GM23338 (cell line): ENCODE results near the gene TSR3. TPM values are rescaled to one million over a fixed set of nuclear protein-coding genes. Genes with fewer than 3 reads are reported as not detected.

ENCODE experiments used
- ATAC-seq: fragments of 200-7000 bp; cut with Tn5 transposase; 3 replicates; pipeline ENCODE4 v1.9.1; 2020
- DNase-seq: peaks from one replicate; pipeline ENCODE4 v3.0.0-alpha.2; 2015; ENCODE audit warnings: low spot score
- H2AFZ ChIP-seq: fragments of 200-600 bp; sonication (generic); 2 replicates; pipeline ENCODE4 v1.8.0; 2016; ENCODE audit warnings: antibody characterized with exemption, mild to moderate bottlenecking, moderate library complexity
- H3F3A ChIP-seq: fragments of 200-600 bp; sonication (generic); replicated peaks from 2 replicates; pipeline ENCODE4 v1.8.0; 2017; ENCODE audit warnings: antibody characterized with exemption, mixed run types, low read depth
- H3K27ac ChIP-seq: fragments of 200-600 bp; sonication (generic); 2 replicates; pipeline ENCODE4 v1.6.1; 2016; ENCODE audit warnings: low read depth
- H3K27me3 ChIP-seq: fragments of 200-600 bp; sonication (generic); 2 replicates; pipeline ENCODE4 v1.8.0; 2016; ENCODE audit warnings: mild to moderate bottlenecking, mixed run types, moderate library complexity; ENCODE audit not compliant: insufficient read depth
- H3K36me3 ChIP-seq: fragments of 200-600 bp; sonication (generic); 2 replicates; pipeline ENCODE4 v1.8.0; 2016; ENCODE audit warnings: mild to moderate bottlenecking; ENCODE audit not compliant: insufficient read depth
- H3K4me1 ChIP-seq: fragments of 200-600 bp; sonication (generic); 2 replicates; pipeline ENCODE4 v1.8.0; 2016; ENCODE audit warnings: mild to moderate bottlenecking, moderate library complexity; ENCODE audit not compliant: insufficient read depth
- H3K4me2 ChIP-seq: fragments of 200-600 bp; sonication (generic); 2 replicates; pipeline ENCODE4 v1.7.1; 2017; ENCODE audit warnings: mixed run types
- H3K4me3 ChIP-seq: fragments of 200-600 bp; sonication (generic); 2 replicates; pipeline ENCODE4 v1.6.1; 2016; ENCODE audit warnings: mixed run types
- H3K79me2 ChIP-seq: fragments of 200-600 bp; sonication (generic); replicated peaks from 2 replicates; pipeline ENCODE4 v1.8.0; 2017; ENCODE audit warnings: mild to moderate bottlenecking; ENCODE audit not compliant: insufficient read depth
- H3K9me2 ChIP-seq: fragments of 200-600 bp; sonication (generic); 2 replicates; pipeline ENCODE4 v1.8.0; 2017; ENCODE audit not compliant: insufficient read depth
- H4K20me1 ChIP-seq: fragments of 200-600 bp; sonication (generic); replicated peaks from 2 replicates; pipeline ENCODE4 v1.8.0; 2017; ENCODE audit warnings: mild to moderate bottlenecking; ENCODE audit not compliant: insufficient read depth
- H3K27ac Mint-ChIP-seq: 2 replicates; pipeline ENCODE4 v1.8.0; 2020; ENCODE audit warnings: inconsistent platforms, mild to moderate bottlenecking, moderate library complexity, mixed read lengths
- H3K27me3 Mint-ChIP-seq: 3 replicates; pipeline ENCODE4 v1.8.0; 2022; ENCODE audit warnings: low read depth, mild to moderate bottlenecking, moderate library complexity, mixed read lengths, inconsistent platforms; ENCODE audit not compliant: insufficient read depth, poor library complexity
- H3K36me3 Mint-ChIP-seq: 3 replicates; pipeline ENCODE4 v1.8.0; 2021; ENCODE audit warnings: low read depth, mild to moderate bottlenecking, inconsistent platforms, moderate library complexity, mixed read lengths
- H3K4me1 Mint-ChIP-seq: 3 replicates; pipeline ENCODE4 v1.8.0; 2020; ENCODE audit warnings: mild to moderate bottlenecking, inconsistent platforms, mixed read lengths
- H3K4me3 Mint-ChIP-seq: 3 replicates; pipeline ENCODE4 v1.8.0; 2021; ENCODE audit warnings: moderate library complexity, mild to moderate bottlenecking, inconsistent platforms, mixed read lengths
- H3K9me3 Mint-ChIP-seq: 3 replicates; pipeline ENCODE4 v1.8.0; 2020; ENCODE audit warnings: moderate library complexity, mild to moderate bottlenecking, inconsistent platforms, mixed read lengths
- CREB1 ChIP-seq: fragments of 250-450 bp; sonication (Bioruptor Pico); IDR thresholded peaks from 2 replicates; pipeline ENCODE4 v1.5.0; 2020; ENCODE audit warnings: low read depth, mild to moderate bottlenecking, moderate library complexity
- EZH2 ChIP-seq: fragments of 200-600 bp; sonication (generic); IDR thresholded peaks from one replicate; pipeline ENCODE4 v1.8.0; 2017; ENCODE audit warnings: antibody characterized with exemption, mild to moderate bottlenecking, low read depth; ENCODE audit not compliant: unreplicated experiment
- EZH2phosphoT487 ChIP-seq: fragments of 200-600 bp; sonication (generic); IDR thresholded peaks from one replicate; pipeline ENCODE4 v1.8.1; 2018; ENCODE audit warnings: antibody characterized with exemption; ENCODE audit not compliant: unreplicated experiment
- JUNB ChIP-seq: IDR thresholded peaks from one replicate; pipeline ENCODE4 v1.6.1; 2016; ENCODE audit warnings: antibody characterized with exemption; ENCODE audit not compliant: unreplicated experiment
- NANOG ChIP-seq: IDR thresholded peaks from 2 replicates; pipeline ENCODE4 v1.6.1; 2016; ENCODE audit warnings: antibody characterized with exemption, borderline replicate concordance
- STAT1 ChIP-seq: IDR thresholded peaks from one replicate; pipeline ENCODE4 v1.6.1; 2016; ENCODE audit warnings: antibody characterized with exemption; ENCODE audit not compliant: unreplicated experiment
- ZNF114 ChIP-seq: fragments of 250-450 bp; sonication (Bioruptor Pico); IDR thresholded peaks from 2 replicates; pipeline ENCODE4 v1.5.0; 2020; ENCODE audit warnings: mild to moderate bottlenecking, moderate library complexity
- ZNF331 ChIP-seq: fragments of 250-450 bp; sonication (Bioruptor Pico); IDR thresholded peaks from 2 replicates; pipeline ENCODE4 v1.5.0; 2020; ENCODE audit warnings: low read depth, mild to moderate bottlenecking, moderate library complexity
- polyA plus RNA-seq: library from polyadenylated mRNA; unstranded; fragments of >200 nt; fragmentation: Nextera tagmentation; extraction: Ambion mirVana; gene quantifications from 2 replicates; pipeline ENCODE4 v1.2.1, GENCODE V29; 2016
- total RNA-seq: library from RNA; depleted of rRNA; stranded (reverse); fragments of >200 nt; shearing (Covaris generic); gene quantifications from 2 replicates; pipeline ENCODE4 v1.2.3, GENCODE V29; 2014
- TF ChIP-seq, protein P1 (sequence below): IDR thresholded peaks from 2 replicates; pipeline ENCODE4 v1.6.1; 2016; ENCODE audit warnings: antibody characterized with exemption
- TF ChIP-seq, protein P2 (sequence below): fragments of 250-450 bp; sonication (Bioruptor Pico); IDR thresholded peaks from 2 replicates; pipeline ENCODE4 v1.5.0; 2020; ENCODE audit warnings: mild to moderate bottlenecking, moderate library complexity
- TF ChIP-seq, protein P3 (sequence below), 2 experiments: fragments of 200-600 bp in 1 of 2; sonication (generic) in 1 of 2; conservative IDR thresholded peaks; 2 replicates each; pipeline versions ENCODE4 v1.5.1 to v1.6.1; 2016 to 2017; ENCODE audit warnings: antibody characterized with exemption in 2 of 2, low read depth in 2 of 2, mild to moderate bottlenecking in 2 of 2, moderate library complexity in 1 of 2

Gene TSR3
- total and polyA plus RNA-seq, 2 experiments from 2014 or later: 58.5 to 97.3 TPM

GRCh38 chr16:1355591-1355990 lies 3.9 kb upstream of the TSR3 start:
- Histone ChIP-seq H3K9me2 (no peaks in the 10 kb centered on the region), H3K36me3 (no peaks in the 10 kb centered on the region), H3K4me3 (no peak overlapping the region), H3K79me2 (peaks cover 59% of the 10 kb centered on the region), H3K4me2 (no peak overlapping the region), H4K20me1 (peaks cover 11% of the 10 kb centered on the region), H3K4me1 (peaks cover 7% of the 10 kb centered on the region; the same call in 1 of the 2 replicates), H2AFZ (no peak overlapping the region), H3K27ac (no peak overlapping the region), H3K27me3 (no peaks in the 10 kb centered on the region), H3F3A (peaks cover under 1% of the 10 kb centered on the region; the same call in 1 of the 2 replicates)
- H3K27me3 Mint-ChIP-seq: peaks cover 23% of the 10 kb centered on the region
- peaks cover 3% of the 10 kb centered on the region; the same call in 2 of the 3 replicates for H3K9me3 Mint-ChIP-seq
- no peak overlapping the region for H3K27ac Mint-ChIP-seq
- no peak overlapping the region for H3K4me3 Mint-ChIP-seq
- ATAC-seq: no peak
- peaks cover 9% of the 10 kb centered on the region for H3K36me3 Mint-ChIP-seq
- peaks cover 5% of the 10 kb centered on the region for H3K4me1 Mint-ChIP-seq
- no peak for TF ChIP-seq EZH2phosphoT487
- TF ChIP-seq, protein P1, sequence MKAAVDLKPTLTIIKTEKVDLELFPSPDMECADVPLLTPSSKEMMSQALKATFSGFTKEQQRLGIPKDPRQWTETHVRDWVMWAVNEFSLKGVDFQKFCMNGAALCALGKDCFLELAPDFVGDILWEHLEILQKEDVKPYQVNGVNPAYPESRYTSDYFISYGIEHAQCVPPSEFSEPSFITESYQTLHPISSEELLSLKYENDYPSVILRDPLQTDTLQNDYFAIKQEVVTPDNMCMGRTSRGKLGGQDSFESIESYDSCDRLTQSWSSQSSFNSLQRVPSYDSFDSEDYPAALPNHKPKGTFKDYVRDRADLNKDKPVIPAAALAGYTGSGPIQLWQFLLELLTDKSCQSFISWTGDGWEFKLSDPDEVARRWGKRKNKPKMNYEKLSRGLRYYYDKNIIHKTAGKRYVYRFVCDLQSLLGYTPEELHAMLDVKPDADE: no peak
- TF ChIP-seq EZH2: no peak
- no peak for TF ChIP-seq CREB1 (CRISPR knock-in tag)
- TF ChIP-seq, protein P2, sequence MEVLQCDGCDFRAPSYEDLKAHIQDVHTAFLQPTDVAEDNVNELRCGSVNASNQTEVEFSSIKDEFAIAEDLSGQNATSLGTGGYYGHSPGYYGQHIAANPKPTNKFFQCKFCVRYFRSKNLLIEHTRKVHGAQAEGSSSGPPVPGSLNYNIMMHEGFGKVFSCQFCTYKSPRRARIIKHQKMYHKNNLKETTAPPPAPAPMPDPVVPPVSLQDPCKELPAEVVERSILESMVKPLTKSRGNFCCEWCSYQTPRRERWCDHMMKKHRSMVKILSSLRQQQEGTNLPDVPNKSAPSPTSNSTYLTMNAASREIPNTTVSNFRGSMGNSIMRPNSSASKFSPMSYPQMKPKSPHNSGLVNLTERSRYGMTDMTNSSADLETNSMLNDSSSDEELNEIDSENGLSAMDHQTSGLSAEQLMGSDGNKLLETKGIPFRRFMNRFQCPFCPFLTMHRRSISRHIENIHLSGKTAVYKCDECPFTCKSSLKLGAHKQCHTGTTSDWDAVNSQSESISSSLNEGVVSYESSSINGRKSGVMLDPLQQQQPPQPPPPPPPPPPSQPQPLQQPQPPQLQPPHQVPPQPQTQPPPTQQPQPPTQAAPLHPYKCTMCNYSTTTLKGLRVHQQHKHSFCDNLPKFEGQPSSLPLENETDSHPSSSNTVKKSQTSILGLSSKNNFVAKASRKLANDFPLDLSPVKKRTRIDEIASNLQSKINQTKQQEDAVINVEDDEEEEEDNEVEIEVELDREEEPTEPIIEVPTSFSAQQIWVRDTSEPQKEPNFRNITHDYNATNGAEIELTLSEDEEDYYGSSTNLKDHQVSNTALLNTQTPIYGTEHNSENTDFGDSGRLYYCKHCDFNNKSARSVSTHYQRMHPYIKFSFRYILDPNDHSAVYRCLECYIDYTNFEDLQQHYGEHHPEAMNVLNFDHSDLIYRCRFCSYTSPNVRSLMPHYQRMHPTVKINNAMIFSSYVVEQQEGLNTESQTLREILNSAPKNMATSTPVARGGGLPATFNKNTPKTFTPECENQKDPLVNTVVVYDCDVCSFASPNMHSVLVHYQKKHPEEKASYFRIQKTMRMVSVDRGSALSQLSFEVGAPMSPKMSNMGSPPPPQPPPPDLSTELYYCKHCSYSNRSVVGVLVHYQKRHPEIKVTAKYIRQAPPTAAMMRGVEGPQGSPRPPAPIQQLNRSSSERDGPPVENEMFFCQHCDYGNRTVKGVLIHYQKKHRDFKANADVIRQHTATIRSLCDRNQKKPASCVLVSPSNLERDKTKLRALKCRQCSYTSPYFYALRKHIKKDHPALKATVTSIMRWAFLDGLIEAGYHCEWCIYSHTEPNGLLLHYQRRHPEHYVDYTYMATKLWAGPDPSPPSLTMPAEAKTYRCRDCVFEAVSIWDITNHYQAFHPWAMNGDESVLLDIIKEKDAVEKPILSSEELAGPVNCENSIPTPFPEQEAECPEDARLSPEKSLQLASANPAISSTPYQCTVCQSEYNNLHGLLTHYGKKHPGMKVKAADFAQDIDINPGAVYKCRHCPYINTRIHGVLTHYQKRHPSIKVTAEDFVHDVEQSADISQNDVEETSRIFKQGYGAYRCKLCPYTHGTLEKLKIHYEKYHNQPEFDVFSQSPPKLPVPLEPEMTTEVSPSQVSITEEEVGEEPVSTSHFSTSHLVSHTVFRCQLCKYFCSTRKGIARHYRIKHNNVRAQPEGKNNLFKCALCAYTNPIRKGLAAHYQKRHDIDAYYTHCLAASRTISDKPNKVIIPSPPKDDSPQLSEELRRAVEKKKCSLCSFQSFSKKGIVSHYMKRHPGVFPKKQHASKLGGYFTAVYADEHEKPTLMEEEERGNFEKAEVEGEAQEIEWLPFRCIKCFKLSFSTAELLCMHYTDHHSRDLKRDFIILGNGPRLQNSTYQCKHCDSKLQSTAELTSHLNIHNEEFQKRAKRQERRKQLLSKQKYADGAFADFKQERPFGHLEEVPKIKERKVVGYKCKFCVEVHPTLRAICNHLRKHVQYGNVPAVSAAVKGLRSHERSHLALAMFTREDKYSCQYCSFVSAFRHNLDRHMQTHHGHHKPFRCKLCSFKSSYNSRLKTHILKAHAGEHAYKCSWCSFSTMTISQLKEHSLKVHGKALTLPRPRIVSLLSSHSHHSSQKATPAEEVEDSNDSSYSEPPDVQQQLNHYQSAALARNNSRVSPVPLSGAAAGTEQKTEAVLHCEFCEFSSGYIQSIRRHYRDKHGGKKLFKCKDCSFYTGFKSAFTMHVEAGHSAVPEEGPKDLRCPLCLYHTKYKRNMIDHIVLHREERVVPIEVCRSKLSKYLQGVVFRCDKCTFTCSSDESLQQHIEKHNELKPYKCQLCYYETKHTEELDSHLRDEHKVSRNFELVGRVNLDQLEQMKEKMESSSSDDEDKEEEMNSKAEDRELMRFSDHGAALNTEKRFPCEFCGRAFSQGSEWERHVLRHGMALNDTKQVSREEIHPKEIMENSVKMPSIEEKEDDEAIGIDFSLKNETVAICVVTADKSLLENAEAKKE: no peak
- TF ChIP-seq STAT1: no peak
- TF ChIP-seq, protein P3, sequence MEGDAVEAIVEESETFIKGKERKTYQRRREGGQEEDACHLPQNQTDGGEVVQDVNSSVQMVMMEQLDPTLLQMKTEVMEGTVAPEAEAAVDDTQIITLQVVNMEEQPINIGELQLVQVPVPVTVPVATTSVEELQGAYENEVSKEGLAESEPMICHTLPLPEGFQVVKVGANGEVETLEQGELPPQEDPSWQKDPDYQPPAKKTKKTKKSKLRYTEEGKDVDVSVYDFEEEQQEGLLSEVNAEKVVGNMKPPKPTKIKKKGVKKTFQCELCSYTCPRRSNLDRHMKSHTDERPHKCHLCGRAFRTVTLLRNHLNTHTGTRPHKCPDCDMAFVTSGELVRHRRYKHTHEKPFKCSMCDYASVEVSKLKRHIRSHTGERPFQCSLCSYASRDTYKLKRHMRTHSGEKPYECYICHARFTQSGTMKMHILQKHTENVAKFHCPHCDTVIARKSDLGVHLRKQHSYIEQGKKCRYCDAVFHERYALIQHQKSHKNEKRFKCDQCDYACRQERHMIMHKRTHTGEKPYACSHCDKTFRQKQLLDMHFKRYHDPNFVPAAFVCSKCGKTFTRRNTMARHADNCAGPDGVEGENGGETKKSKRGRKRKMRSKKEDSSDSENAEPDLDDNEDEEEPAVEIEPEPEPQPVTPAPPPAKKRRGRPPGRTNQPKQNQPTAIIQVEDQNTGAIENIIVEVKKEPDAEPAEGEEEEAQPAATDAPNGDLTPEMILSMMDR (conservative IDR thresholded peaks at IDR 0.05; ENCODE audit: low read depth in 2 of 2): no peak
- TF ChIP-seq NANOG: no peak
- TF ChIP-seq ZNF331 (CRISPR knock-in tag): no peak
- TF ChIP-seq JUNB: no peak
- TF ChIP-seq ZNF114 (CRISPR knock-in tag): no peak
- DNase-seq: no peak
